ENCODE results near the gene CNIH3. TPM values are rescaled to one million over a fixed set of nuclear protein-coding genes. Genes with fewer than 3 reads are reported as not detected.

CNIH3 gene
- total RNA-seq, 1 donor from 2014 or later: 2.5 TPM

GRCh38 chr1:224637936-224638335, 21.8 kb downstream of the CNIH3 start:
- DNase-seq (ENCODE audit: low spot score): no peak
- Mint-ChIP-seq H3K4me3 (no peak overlapping the region), H3K27me3 (ENCODE audit: insufficient read depth, low read depth) (peaks cover 3% of the 10 kb centered on the region), H3K4me1 (peaks cover 19% of the 10 kb centered on the region), H3K36me3 (no peaks in the 10 kb centered on the region), H3K9me3 (no peaks in the 10 kb centered on the region), H3K27ac (no peak overlapping the region)
- TF ChIP-seq CTCF (IDR thresholded peaks at IDR 0.05) (no peak), EZH2 (IDR thresholded peaks at IDR 0.05) (no peak), EZH2phosphoT487 (IDR thresholded peaks at IDR 0.05) (no peak)
- no peaks in the 10 kb centered on the region for H3K27me3 ChIP-seq
- no peak overlapping the region for H3K9ac ChIP-seq
- H3K4me1 ChIP-seq: peaks cover 11% of the 10 kb centered on the region
- H3K36me3 ChIP-seq: no peaks in the 10 kb centered on the region
- no peaks in the 10 kb centered on the region for H3F3A ChIP-seq (ENCODE audit: low read depth)
- no peaks in the 10 kb centered on the region for H3K9me3 ChIP-seq (ENCODE audit: low read depth)
- no peak overlapping the region for H3K4me3 ChIP-seq
- no peak overlapping the region for H2AFZ ChIP-seq (replicated peaks)
- H3K27ac ChIP-seq: no peak overlapping the region
- no peak overlapping the region for H3K4me2 ChIP-seq
- no peaks in the 10 kb centered on the region for H3K79me2 ChIP-seq (ENCODE audit: low read depth)
- no peaks in the 10 kb centered on the region for H4K20me1 ChIP-seq (ENCODE audit: low read depth)

GRCh38 chr1:224639426-224639975, 23.4 kb downstream of the CNIH3 start:
- no peaks in the 10 kb centered on the region for H3K79me2 ChIP-seq (ENCODE audit: low read depth)
- TF ChIP-seq EZH2 (IDR thresholded peaks at IDR 0.05) (no peak), CTCF (IDR thresholded peaks at IDR 0.05) (no peak), EZH2phosphoT487 (IDR thresholded peaks at IDR 0.05) (no peak)
- H4K20me1 ChIP-seq (ENCODE audit: low read depth): no peaks in the 10 kb centered on the region
- H3K9me3 Mint-ChIP-seq: no peaks in the 10 kb centered on the region
- no peak overlapping the region for H3K27ac Mint-ChIP-seq
- no peaks in the 10 kb centered on the region for H3F3A ChIP-seq (ENCODE audit: low read depth)
- H2AFZ ChIP-seq (replicated peaks): no peak overlapping the region
- no peaks in the 10 kb centered on the region for H3K9me3 ChIP-seq (ENCODE audit: low read depth)
- peaks cover 5% of the 10 kb centered on the region for H3K27me3 Mint-ChIP-seq (ENCODE audit: insufficient read depth, low read depth)
- H3K9ac ChIP-seq: no peak overlapping the region
- H3K4me3 Mint-ChIP-seq: no peak overlapping the region
- H3K36me3 ChIP-seq: no peaks in the 10 kb centered on the region
- H3K4me1 Mint-ChIP-seq: peaks cover 7% of the 10 kb centered on the region
- H3K27ac ChIP-seq: no peak overlapping the region
- no peak overlapping the region for H3K4me2 ChIP-seq
- H3K36me3 Mint-ChIP-seq: no peaks in the 10 kb centered on the region
- no peak for DNase-seq (ENCODE audit: low spot score)
- peaks cover 6% of the 10 kb centered on the region for H3K4me1 ChIP-seq
- no peak overlapping the region for H3K4me3 ChIP-seq
- H3K27me3 ChIP-seq: no peaks in the 10 kb centered on the region

GRCh38 chr1:224640018-224640417, 23.9 kb downstream of the CNIH3 start:
- no peak for DNase-seq (ENCODE audit: low spot score)
- no peaks in the 10 kb centered on the region for H3K79me2 ChIP-seq (ENCODE audit: low read depth)
- no peak overlapping the region for H3K4me3 Mint-ChIP-seq
- H3K36me3 ChIP-seq: no peaks in the 10 kb centered on the region
- peaks cover 5% of the 10 kb centered on the region for H3K27me3 Mint-ChIP-seq (ENCODE audit: insufficient read depth, low read depth)
- H3K27ac ChIP-seq: no peak overlapping the region
- no peaks in the 10 kb centered on the region for H3K27me3 ChIP-seq
- no peaks in the 10 kb centered on the region for H3F3A ChIP-seq (ENCODE audit: low read depth)
- H3K4me1 Mint-ChIP-seq: peaks cover 4% of the 10 kb centered on the region
- no peak overlapping the region for H3K4me3 ChIP-seq
- H3K4me2 ChIP-seq: no peak overlapping the region
- H3K9ac ChIP-seq: no peak overlapping the region
- H3K9me3 Mint-ChIP-seq: no peaks in the 10 kb centered on the region
- no peaks in the 10 kb centered on the region for H3K36me3 Mint-ChIP-seq
- no peak overlapping the region for H2AFZ ChIP-seq (replicated peaks)
- peaks cover 6% of the 10 kb centered on the region for H3K4me1 ChIP-seq
- H3K9me3 ChIP-seq (ENCODE audit: low read depth): no peaks in the 10 kb centered on the region
- H3K27ac Mint-ChIP-seq: no peak overlapping the region
- no peaks in the 10 kb centered on the region for H4K20me1 ChIP-seq (ENCODE audit: low read depth)
- TF ChIP-seq EZH2phosphoT487 (IDR thresholded peaks at IDR 0.05) (no peak), CTCF (IDR thresholded peaks at IDR 0.05) (no peak), EZH2 (IDR thresholded peaks at IDR 0.05) (no peak)
